K562 (cell line): ENCODE data around the gene SLC30A4. TPM values are rescaled to one million over a fixed set of nuclear protein-coding genes. Genes with fewer than 3 reads are reported as not detected.

Experiments used
- CEBPG ChIP-seq, 3 experiments: fragments of 200-800 bp in 1 of 3; sonication (Bioruptor generic) in 1 of 3; sonication (generic) in 1 of 3; formaldehyde crosslinking in 1 of 3; IDR thresholded peaks in 2 of 3; conservative IDR thresholded peaks in 1 of 3; 2 replicates each; pipeline versions ENCODE4 v1.6.1 to v1.8.0; 2016 to 2022; ENCODE audit warnings: missing compliant biosample characterization in 2 of 3, missing genetic modification characterization in 2 of 3, mild to moderate bottlenecking in 1 of 3, missing genetic modification reagents in 1 of 3
- DNMT1 ChIP-seq: fragments of 450-650 bp; IDR thresholded peaks from 2 replicates; pipeline ENCODE4 v1.6.1; 2016; ENCODE audit warnings: antibody characterized with exemption, mild to moderate bottlenecking
- KHSRP ChIP-seq: fragments of 450-650 bp; IDR thresholded peaks from 2 replicates; pipeline ENCODE4 v1.6.1; 2017
- MCM3 ChIP-seq: fragments of 450-650 bp; IDR thresholded peaks from 2 replicates; pipeline ENCODE4 v1.6.1; 2016
- SAFB2 ChIP-seq: fragments of 200-400 bp; formaldehyde crosslinking; IDR thresholded peaks from 2 replicates; pipeline ENCODE4 v1.6.1; 2018; ENCODE audit warnings: borderline replicate concordance, low read length, low read depth, moderate library complexity; ENCODE audit not compliant: severe bottlenecking
- SMARCA5 ChIP-seq: fragments of 450-650 bp; IDR thresholded peaks from 2 replicates; pipeline ENCODE4 v1.6.1; 2016
- TAL1 ChIP-seq: fragments of 450-650 bp; IDR thresholded peaks from 2 replicates; pipeline ENCODE4 v1.6.1; 2016; ENCODE audit warnings: mild to moderate bottlenecking
- TBP ChIP-seq: optimal IDR thresholded peaks from 2 replicates; pipeline ENCODE3; 2011; ENCODE audit warnings: low read depth, low read length, improper control_type of control experiment
- TEAD4 ChIP-seq, 2 experiments: sonication (generic) in 1 of 2; formaldehyde crosslinking in 1 of 2; IDR thresholded peaks; 2 replicates each; pipeline versions ENCODE4 v1.6.1 to v1.8.0; 2012 to 2022; ENCODE audit warnings: borderline replicate concordance in 1 of 2, inconsistent platforms in 1 of 2, low read length in 1 of 2, mild to moderate bottlenecking in 1 of 2, missing genetic modification reagents in 1 of 2
- U2AF1 ChIP-seq: fragments of 200-400 bp; formaldehyde crosslinking; optimal IDR thresholded peaks from 2 replicates; pipeline ENCODE3; 2017; ENCODE audit warnings: mild to moderate bottlenecking, low read depth, low read length, moderate library complexity
- polyA plus RNA-seq, 8 experiments: library from polyadenylated mRNA; depleted of rRNA in 4 of 8; stranded (reverse) in 5 of 8; unstranded in 3 of 8; fragments of >200 nt; fragmentation: Nextera tagmentation in 2 of 8; fragmentation: Illumina TruSeq in 1 of 8; extraction: Ambion mirVana in 2 of 8; extraction: Trizol in 1 of 8; gene quantifications; 2 replicates each; pipeline versions ENCODE4 v1.2.1 to v1.2.3, GENCODE V29; 2011 to 2014; ENCODE audit warnings: inconsistent platforms in 1 of 8, missing spikeins in 1 of 8
- total RNA-seq, 7 experiments: library from RNA; depleted of rRNA in 6 of 7; stranded (reverse); fragments of >200 nt in 6 of 7; fragmentation: Illumina TruSeq in 2 of 7; extraction: Trizol in 2 of 7; gene quantifications; 2 replicates each; pipeline versions ENCODE4 v1.2.1 to v1.2.3, GENCODE V29; 2011 to 2021; ENCODE audit warnings: low replicate concordance in 1 of 7
- TF ChIP-seq, protein P1 (sequence below): sonication (generic); formaldehyde crosslinking; IDR thresholded peaks from 2 replicates; pipeline ENCODE4 v1.8.0; 2022; ENCODE audit warnings: mild to moderate bottlenecking, missing genetic modification reagents
- TF ChIP-seq, protein P2 (sequence below): fragments of 250-450 bp; sonication (Bioruptor Pico); IDR thresholded peaks from 2 replicates; pipeline ENCODE4 v1.4.0; 2020; ENCODE audit warnings: borderline replicate concordance
- TF ChIP-seq, protein P3 (sequence below): fragments of 250-450 bp; sonication (Bioruptor Pico); IDR thresholded peaks from 2 replicates; pipeline ENCODE4 v1.5.0; 2021; ENCODE audit warnings: mild to moderate bottlenecking, moderate library complexity
- TF ChIP-seq, protein P4 (sequence below): sonication (generic); formaldehyde crosslinking; IDR thresholded peaks from 2 replicates; pipeline ENCODE4 v1.8.0; 2022; ENCODE audit warnings: missing genetic modification reagents, mild to moderate bottlenecking, borderline replicate concordance

The SLC30A4 gene
- total and polyA plus RNA-seq, 9 of the 15 experiments (the other 6 are each of a cell fraction or from before 2014, with no cell fraction given) = 0.21 to 0.73 (median 0.36) TPM

DNA sequence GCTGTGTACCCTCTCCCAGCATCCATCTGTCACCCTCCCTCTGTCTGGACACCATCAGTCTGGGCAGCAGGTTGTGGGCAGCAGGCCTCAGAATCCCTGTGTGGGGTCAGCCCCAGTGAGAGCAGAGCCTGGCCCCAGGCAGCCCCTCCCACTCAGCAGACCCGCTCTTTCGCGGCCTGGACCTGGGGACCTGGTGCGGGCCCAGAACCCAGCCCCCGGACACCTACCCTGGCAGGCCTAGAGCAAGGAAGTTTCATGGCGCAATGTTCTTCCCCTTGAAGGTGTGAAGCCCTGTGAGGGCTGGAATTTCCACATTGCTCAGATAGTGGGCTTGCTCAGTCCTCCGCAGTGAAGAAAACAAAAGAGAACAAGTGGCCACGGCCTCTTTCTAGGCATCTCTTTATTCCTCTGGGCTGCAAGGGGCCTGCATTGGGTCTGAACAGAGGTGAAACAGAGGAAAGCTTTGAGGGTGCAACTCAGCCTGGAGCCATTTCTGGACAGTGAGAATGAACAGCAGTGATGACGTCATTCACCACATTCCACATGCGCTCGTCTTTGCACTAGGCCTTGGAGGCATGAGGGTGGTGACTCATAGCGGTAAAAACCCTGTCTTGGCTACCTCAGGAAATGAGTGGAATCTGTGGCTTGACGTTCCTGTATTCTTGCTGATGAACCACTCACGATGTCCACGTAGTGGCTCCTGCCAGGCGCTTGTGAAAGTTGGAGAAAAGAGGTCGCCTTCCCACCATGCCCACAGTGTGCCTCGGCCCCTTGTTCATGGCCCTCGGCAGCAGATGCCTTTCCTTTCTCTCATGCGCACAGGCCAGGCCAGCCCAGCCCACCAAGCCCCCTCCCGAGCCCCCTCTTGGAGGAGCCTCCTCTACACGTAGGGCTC, 66.1 kb downstream of the SLC30A4 start (continued):
- TF ChIP-seq, protein P1, sequence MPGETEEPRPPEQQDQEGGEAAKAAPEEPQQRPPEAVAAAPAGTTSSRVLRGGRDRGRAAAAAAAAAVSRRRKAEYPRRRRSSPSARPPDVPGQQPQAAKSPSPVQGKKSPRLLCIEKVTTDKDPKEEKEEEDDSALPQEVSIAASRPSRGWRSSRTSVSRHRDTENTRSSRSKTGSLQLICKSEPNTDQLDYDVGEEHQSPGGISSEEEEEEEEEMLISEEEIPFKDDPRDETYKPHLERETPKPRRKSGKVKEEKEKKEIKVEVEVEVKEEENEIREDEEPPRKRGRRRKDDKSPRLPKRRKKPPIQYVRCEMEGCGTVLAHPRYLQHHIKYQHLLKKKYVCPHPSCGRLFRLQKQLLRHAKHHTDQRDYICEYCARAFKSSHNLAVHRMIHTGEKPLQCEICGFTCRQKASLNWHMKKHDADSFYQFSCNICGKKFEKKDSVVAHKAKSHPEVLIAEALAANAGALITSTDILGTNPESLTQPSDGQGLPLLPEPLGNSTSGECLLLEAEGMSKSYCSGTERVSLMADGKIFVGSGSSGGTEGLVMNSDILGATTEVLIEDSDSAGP (CRISPR knock-in tag) = no peak
- no peak for TF ChIP-seq DNMT1
- peak; percentile 42; the same call in 1 of the 2 replicates for TF ChIP-seq TEAD4 (IDR thresholded peaks at IDR 0.05; ENCODE audit: low read length)
- TF ChIP-seq TEAD4 (CRISPR knock-in tag; IDR thresholded peaks at IDR 0.05; ENCODE audit: borderline replicate concordance) = 0 out of 2 replicates have a peak, but pooled peaks have one; percentile 58
- TF ChIP-seq SAFB2 = no peak
- TF ChIP-seq TAL1 = no peak
- no peak for TF ChIP-seq SMARCA5
- peak; percentile 40; the same call in 1 of the 2 replicates for TF ChIP-seq CEBPG (CRISPR knock-in tag; IDR thresholded peaks at IDR 0.05)
- peak in 1 of 2 experiments; percentile 53; a peak in 1 of 4 replicates for TF ChIP-seq CEBPG (tag; conservative IDR thresholded peaks at IDR 0.05 in 1 of 2, IDR thresholded peaks at IDR 0.05 in 1 of 2)
- TF ChIP-seq, protein P2, sequence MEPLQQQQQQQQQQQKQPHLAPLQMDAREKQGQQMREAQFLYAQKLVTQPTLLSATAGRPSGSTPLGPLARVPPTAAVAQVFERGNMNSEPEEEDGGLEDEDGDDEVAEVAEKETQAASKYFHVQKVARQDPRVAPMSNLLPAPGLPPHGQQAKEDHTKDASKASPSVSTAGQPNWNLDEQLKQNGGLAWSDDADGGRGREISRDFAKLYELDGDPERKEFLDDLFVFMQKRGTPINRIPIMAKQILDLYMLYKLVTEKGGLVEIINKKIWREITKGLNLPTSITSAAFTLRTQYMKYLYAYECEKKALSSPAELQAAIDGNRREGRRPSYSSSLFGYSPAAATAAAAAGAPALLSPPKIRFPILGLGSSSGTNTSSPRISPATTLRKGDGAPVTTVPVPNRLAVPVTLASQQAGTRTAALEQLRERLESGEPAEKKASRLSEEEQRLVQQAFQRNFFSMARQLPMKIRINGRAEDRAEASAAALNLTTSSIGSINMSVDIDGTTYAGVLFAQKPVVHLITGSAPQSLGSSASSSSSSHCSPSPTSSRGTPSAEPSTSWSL (CRISPR knock-in tag) = no peak
- no peak for TF ChIP-seq MCM3
- no peak for TF ChIP-seq TBP
- peak; percentile 72 for TF ChIP-seq KHSRP
- TF ChIP-seq, protein P3, sequence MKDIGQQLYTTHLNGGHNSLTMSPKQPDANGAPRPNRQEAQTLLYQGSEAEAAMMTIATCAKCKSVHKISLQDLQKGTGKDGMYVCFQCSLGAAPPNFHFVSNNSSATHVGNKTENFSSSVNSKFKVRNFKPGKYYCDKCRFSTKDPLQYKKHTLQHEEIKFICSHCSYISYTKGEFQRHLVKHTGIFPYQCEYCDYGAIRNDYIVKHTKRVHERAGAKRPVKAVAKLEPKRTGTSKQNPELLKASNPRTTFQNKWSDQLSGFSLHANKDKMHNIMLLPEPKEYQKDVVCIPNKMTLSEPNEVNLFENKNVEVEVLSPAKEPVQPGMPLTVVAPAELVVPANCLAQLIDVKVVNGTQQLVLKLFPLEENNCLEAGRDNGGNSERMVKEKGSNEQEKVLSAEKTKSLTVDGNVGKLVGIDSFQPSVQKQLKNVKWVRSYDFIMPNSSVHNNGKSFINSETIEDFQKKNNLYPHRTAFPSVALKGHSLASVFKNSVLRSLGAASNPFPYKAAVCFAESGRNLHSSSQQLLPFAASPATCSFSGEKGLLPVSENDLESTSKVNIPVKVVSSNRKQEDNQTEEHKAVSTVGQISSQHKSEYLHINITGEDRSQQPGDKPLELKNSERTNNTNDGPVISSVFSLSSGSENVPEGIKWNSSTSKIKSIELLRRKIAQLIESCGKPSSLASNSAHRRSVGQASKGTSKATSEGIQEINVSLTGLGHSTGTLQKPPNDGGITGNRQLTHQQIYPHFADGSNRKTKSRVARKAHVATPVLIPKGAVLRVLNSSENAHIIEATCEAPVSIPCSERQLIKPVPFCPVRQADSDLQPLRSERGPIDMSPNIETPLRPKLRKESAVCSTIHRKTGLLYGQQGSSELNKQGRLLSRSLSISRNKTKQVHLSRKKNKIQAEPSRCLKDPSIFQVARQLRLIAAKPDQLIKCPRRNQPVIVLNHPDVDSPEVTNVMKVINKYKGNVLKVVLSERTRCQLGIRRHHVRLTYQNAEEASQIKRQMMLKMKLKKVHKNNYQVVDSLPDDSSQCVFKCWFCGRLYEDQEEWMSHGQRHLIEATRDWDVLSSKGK (CRISPR knock-in tag) = no peak
- TF ChIP-seq, protein P4, sequence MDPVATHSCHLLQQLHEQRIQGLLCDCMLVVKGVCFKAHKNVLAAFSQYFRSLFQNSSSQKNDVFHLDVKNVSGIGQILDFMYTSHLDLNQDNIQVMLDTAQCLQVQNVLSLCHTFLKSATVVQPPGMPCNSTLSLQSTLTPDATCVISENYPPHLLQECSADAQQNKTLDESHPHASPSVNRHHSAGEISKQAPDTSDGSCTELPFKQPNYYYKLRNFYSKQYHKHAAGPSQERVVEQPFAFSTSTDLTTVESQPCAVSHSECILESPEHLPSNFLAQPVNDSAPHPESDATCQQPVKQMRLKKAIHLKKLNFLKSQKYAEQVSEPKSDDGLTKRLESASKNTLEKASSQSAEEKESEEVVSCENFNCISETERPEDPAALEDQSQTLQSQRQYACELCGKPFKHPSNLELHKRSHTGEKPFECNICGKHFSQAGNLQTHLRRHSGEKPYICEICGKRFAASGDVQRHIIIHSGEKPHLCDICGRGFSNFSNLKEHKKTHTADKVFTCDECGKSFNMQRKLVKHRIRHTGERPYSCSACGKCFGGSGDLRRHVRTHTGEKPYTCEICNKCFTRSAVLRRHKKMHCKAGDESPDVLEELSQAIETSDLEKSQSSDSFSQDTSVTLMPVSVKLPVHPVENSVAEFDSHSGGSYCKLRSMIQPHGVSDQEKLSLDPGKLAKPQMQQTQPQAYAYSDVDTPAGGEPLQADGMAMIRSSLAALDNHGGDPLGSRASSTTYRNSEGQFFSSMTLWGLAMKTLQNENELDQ (CRISPR knock-in tag) = no peak
- no peak for TF ChIP-seq U2AF1
